WTC11 (cell line): ENCODE measurements around the gene RABEPK. TPM values are rescaled to one million over a fixed set of nuclear protein-coding genes. Genes with fewer than 3 reads are reported as not detected.

Experiments used
- total RNA-seq: library from RNA; stranded (reverse); gene quantifications from 3 replicates; pipeline ENCODE4 v1.2.3, GENCODE V29; 2021
- TF ChIP-seq, protein P1 (sequence below): sonication (generic); formaldehyde crosslinking; IDR thresholded peaks from 2 replicates; pipeline ENCODE4 v1.8.1; 2022; ENCODE audit warnings: low read depth, mild to moderate bottlenecking, moderate library complexity, missing genetic modification reagents, borderline replicate concordance

Gene RABEPK
- total RNA-seq, 1 experiment from 2014 or later = 25.5 TPM

DNA sequence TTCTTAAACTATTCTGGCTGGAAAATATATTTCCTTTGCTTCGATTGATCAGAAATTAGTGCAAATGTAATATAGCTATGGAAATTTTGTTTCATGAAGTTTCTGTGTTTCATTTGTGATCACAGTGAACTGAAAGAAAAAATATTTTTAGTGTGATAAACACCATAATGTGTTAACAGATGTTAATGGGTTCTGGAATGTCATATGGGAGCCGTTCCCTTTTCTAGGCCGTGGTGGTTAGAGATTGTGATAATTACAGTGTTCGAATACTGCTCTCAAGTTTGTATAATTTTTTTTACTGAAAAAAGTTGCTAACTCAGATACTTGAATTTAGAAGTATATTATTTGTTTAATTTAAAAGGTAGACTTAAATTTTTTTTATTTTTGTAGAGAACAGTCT, 80.6 kb downstream of the RABEPK start (continued):
- TF ChIP-seq, protein P1, sequence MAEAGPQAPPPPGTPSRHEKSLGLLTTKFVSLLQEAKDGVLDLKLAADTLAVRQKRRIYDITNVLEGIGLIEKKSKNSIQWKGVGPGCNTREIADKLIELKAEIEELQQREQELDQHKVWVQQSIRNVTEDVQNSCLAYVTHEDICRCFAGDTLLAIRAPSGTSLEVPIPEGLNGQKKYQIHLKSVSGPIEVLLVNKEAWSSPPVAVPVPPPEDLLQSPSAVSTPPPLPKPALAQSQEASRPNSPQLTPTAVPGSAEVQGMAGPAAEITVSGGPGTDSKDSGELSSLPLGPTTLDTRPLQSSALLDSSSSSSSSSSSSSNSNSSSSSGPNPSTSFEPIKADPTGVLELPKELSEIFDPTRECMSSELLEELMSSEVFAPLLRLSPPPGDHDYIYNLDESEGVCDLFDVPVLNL (CRISPR knock-in tag) = no peak

Other genes starting within 250 kb of the RABEPK start
- gene SCAI, start 57.0 kb upstream of the RABEPK start, total RNA-seq = 20.4 to 25.6 TPM (median 25.0 TPM) in 3 replicates
- 40.9 to 47.4 TPM (median 41.4 TPM) in 3 replicates for gene PPP6C, start 10.7 kb upstream of the RABEPK start, total RNA-seq
- 224 to 357 TPM (median 224 TPM) in 3 replicates for gene HSPA5, start 40.8 kb downstream of the RABEPK start, total RNA-seq
- 33.3 to 34.0 TPM (median 33.8 TPM) in 3 replicates for gene GAPVD1, start 61.3 kb downstream of the RABEPK start, total RNA-seq